Neural cell (in vitro differentiated cells): Measurements from ENCODE around the gene DMRT1.

Source experiments
- CTCF ChIP-seq: fragments of 450-650 bp; IDR thresholded peaks from 2 replicates; pipeline ENCODE4 v1.5.1; 2014; ENCODE audit warnings: antibody characterized with exemption, mild to moderate bottlenecking, moderate library complexity; ENCODE audit not compliant: poor library complexity, severe bottlenecking
- EP300 ChIP-seq: fragments of 450-650 bp; conservative IDR thresholded peaks from 2 replicates; pipeline ENCODE4 v1.6.1; 2014; ENCODE audit warnings: antibody characterized with exemption, mild to moderate bottlenecking, moderate library complexity; ENCODE audit not compliant: poor library complexity, severe bottlenecking
- EZH2 ChIP-seq: fragments of 200-600, 300-800 bp; shearing (Covaris generic), sonication (generic); IDR thresholded peaks from 2 replicates; pipeline ENCODE4 v1.6.1; 2014; ENCODE audit warnings: antibody characterized with exemption, low read length, borderline replicate concordance, mild to moderate bottlenecking; ENCODE audit not compliant: insufficient read depth, poor library complexity, severe bottlenecking
- MXI1 ChIP-seq: fragments of 450-650 bp; conservative IDR thresholded peaks from 2 replicates; pipeline ENCODE4 v1.6.1; 2014; ENCODE audit warnings: antibody characterized with exemption, mild to moderate bottlenecking; ENCODE audit not compliant: poor library complexity, severe bottlenecking
- POLR2AphosphoS5 ChIP-seq: IDR thresholded peaks from 2 replicates; pipeline ENCODE4 v1.6.1; 2012
- RAD21 ChIP-seq: fragments of 450-650 bp; conservative IDR thresholded peaks from 2 replicates; pipeline ENCODE4 v1.6.1; 2014; ENCODE audit warnings: antibody characterized with exemption, mild to moderate bottlenecking, moderate library complexity
- TAF1 ChIP-seq: IDR thresholded peaks from 2 replicates; pipeline ENCODE4 v1.6.1; 2012; ENCODE audit warnings: low read depth
- TF ChIP-seq, protein P1 (sequence below): IDR thresholded peaks from 2 replicates; pipeline ENCODE4 v1.6.1; 2012; ENCODE audit warnings: borderline replicate concordance

DNA sequence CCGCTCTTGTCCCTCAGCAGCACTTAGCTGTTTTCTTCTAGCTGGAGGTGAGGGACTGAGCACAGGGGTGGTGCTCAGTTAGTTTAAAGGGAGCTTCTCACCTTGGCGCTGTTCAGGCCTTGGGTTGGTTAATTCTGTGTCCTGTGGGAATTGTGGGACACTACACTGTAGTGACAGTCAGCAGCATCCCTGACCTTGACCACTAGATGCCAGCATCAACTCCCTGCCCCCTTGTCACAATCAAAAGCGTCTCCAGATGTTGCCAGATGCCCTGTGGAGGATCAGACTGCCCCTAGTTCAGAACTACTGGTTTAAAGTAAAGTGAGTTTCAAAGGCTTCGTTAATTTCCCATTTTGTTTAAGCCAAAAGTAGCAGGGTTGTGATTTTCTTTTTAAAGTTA is 69.5 kb downstream of the DMRT1 start:
- no peak for TF ChIP-seq POLR2AphosphoS5
- TF ChIP-seq, protein P1, sequence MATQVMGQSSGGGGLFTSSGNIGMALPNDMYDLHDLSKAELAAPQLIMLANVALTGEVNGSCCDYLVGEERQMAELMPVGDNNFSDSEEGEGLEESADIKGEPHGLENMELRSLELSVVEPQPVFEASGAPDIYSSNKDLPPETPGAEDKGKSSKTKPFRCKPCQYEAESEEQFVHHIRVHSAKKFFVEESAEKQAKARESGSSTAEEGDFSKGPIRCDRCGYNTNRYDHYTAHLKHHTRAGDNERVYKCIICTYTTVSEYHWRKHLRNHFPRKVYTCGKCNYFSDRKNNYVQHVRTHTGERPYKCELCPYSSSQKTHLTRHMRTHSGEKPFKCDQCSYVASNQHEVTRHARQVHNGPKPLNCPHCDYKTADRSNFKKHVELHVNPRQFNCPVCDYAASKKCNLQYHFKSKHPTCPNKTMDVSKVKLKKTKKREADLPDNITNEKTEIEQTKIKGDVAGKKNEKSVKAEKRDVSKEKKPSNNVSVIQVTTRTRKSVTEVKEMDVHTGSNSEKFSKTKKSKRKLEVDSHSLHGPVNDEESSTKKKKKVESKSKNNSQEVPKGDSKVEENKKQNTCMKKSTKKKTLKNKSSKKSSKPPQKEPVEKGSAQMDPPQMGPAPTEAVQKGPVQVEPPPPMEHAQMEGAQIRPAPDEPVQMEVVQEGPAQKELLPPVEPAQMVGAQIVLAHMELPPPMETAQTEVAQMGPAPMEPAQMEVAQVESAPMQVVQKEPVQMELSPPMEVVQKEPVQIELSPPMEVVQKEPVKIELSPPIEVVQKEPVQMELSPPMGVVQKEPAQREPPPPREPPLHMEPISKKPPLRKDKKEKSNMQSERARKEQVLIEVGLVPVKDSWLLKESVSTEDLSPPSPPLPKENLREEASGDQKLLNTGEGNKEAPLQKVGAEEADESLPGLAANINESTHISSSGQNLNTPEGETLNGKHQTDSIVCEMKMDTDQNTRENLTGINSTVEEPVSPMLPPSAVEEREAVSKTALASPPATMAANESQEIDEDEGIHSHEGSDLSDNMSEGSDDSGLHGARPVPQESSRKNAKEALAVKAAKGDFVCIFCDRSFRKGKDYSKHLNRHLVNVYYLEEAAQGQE = no peak
- no peak for TF ChIP-seq EP300
- TF ChIP-seq CTCF = no peak
- TF ChIP-seq EZH2 = no peak
- TF ChIP-seq TAF1 = no peak
- no peak for TF ChIP-seq RAD21
- no peak for TF ChIP-seq MXI1
